ENCODE measurements around the gene SERPING1. TPM values are rescaled to one million over a fixed set of nuclear protein-coding genes. Genes with fewer than 3 reads are reported as not detected.

Gene SERPING1
- total RNA-seq, 4 donors from 2014 or later = 29.9 to 158 (median 93.1) TPM

GRCh38 chr11:57605028-57605420 lies 7.5 kb downstream of the SERPING1 start:
- H3K4me3 ChIP-seq = no peak overlapping the region
- no peaks in the 10 kb centered on the region for H3K9me3 ChIP-seq
- H3K27me3 ChIP-seq = no peaks in the 10 kb centered on the region
- H3K4me1 ChIP-seq = no peaks in the 10 kb centered on the region
- H3K27ac ChIP-seq = no peak overlapping the region
- TF ChIP-seq POLR2A (IDR thresholded peaks at IDR 0.05) (no peak), CTCF (IDR thresholded peaks at IDR 0.05) (no peak)
- H3K36me3 ChIP-seq = peaks cover 0 to 12% (median 0%) of the 10 kb centered on the region in 3 donors
- DNase-seq = no peak

GRCh38 chr11:57610170-57610569 lies 12.7 kb downstream of the SERPING1 start:
- TF ChIP-seq POLR2A (IDR thresholded peaks at IDR 0.05) = no peak
- TF ChIP-seq CTCF (IDR thresholded peaks at IDR 0.05) = no peak

GRCh38 chr11:57614234-57614772 lies 16.8 kb downstream of the SERPING1 start:
- Histone ChIP-seq H3K27ac (no peak overlapping the region), H3K36me3 (peaks cover 0 to 9% (median 0%) of the 10 kb centered on the region in 3 donors), H3K27me3 (no peaks in the 10 kb centered on the region), H3K4me3 (no peak overlapping the region), H3K9me3 (peaks cover 0 to under 1% (median 0%) of the 10 kb centered on the region in 4 donors), H3K4me1 (no peaks in the 10 kb centered on the region)
- TF ChIP-seq CTCF (IDR thresholded peaks at IDR 0.05) = no peak
- no peak for TF ChIP-seq POLR2A (IDR thresholded peaks at IDR 0.05)
- DNase-seq = no peak

More at GRCh38 chr11:57610170-57610569, 12.7 kb downstream of the SERPING1 start:
- Histone ChIP-seq H3K4me3 (no peak overlapping the region), H3K27ac (no peak overlapping the region), H3K4me1 (no peaks in the 10 kb centered on the region), H3K9me3 (no peaks in the 10 kb centered on the region), H3K36me3 (peaks cover 0 to 21% (median 0%) of the 10 kb centered on the region in 3 donors), H3K27me3 (no peaks in the 10 kb centered on the region)
- no peak for DNase-seq

GRCh38 chr11:57615308-57615707 lies 17.8 kb downstream of the SERPING1 start:
- Histone ChIP-seq H3K36me3 (peaks cover 0 to 9% (median 0%) of the 10 kb centered on the region in 3 donors), H3K4me1 (no peaks in the 10 kb centered on the region), H3K4me3 (no peak overlapping the region), H3K27me3 (no peaks in the 10 kb centered on the region), H3K9me3 (peaks cover 0 to 7% (median 2%) of the 10 kb centered on the region in 4 donors), H3K27ac (no peak overlapping the region)
- TF ChIP-seq CTCF (IDR thresholded peaks at IDR 0.05) (no peak), POLR2A (IDR thresholded peaks at IDR 0.05) (no peak)
- DNase-seq = no peak

GRCh38 chr11:57616595-57616994 lies 19.1 kb downstream of the SERPING1 start:
- TF ChIP-seq CTCF (IDR thresholded peaks at IDR 0.05) (no peak), POLR2A (IDR thresholded peaks at IDR 0.05) (no peak)
- Histone ChIP-seq H3K27me3 (no peaks in the 10 kb centered on the region), H3K27ac (no peak overlapping the region), H3K4me1 (no peaks in the 10 kb centered on the region), H3K36me3 (peaks cover 0 to 5% (median 0%) of the 10 kb centered on the region in 3 donors), H3K9me3 (peaks cover 0 to 7% (median 2%) of the 10 kb centered on the region in 4 donors), H3K4me3 (no peak overlapping the region)
- no peak for DNase-seq
